Ishikawa (cell line): ENCODE measurements around the gene ARRDC1.

Source experiments
- CEBPB ChIP-seq: IDR thresholded peaks from 2 replicates; pipeline ENCODE4 v1.6.1; 2012
- NFIC ChIP-seq: IDR thresholded peaks from 2 replicates; pipeline ENCODE4 v1.6.1; 2012
- TAF1 ChIP-seq: IDR thresholded peaks from 2 replicates; pipeline ENCODE4 v1.6.1; 2012; ENCODE audit warnings: low read depth, mild to moderate bottlenecking
- TEAD4 ChIP-seq: IDR thresholded peaks from 2 replicates; pipeline ENCODE4 v1.6.1; 2012
- TF ChIP-seq, protein P1 (sequence below): IDR thresholded peaks from 2 replicates; pipeline ENCODE4 v1.6.1; 2012
- TF ChIP-seq, protein P2 (sequence below): IDR thresholded peaks from 2 replicates; pipeline ENCODE4 v1.6.1; 2012
- TF ChIP-seq, protein P3 (sequence below): IDR thresholded peaks from 2 replicates; pipeline ENCODE4 v1.6.1; 2012; ENCODE audit warnings: low read depth, mild to moderate bottlenecking

DNA sequence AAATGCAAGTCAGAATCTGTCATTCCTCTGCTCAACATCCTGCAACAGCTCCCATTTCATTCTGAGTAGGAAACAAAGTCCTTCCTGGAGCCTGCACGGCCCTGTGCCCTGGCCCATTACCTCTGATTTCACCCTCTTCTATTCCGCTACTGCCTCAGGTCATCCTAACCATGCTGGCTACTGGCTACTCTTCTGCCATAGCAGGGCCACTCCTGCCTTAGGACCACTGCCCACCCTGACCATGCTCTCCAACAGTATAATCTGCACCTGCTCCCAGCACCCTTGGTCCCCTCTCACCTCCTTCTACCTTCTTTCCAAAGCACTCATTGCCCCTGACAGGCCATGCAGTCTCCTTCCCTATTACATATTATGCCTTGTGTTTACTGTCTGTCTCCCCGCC is 34.9 kb upstream of the ARRDC1 start:
- TF ChIP-seq, protein P1, sequence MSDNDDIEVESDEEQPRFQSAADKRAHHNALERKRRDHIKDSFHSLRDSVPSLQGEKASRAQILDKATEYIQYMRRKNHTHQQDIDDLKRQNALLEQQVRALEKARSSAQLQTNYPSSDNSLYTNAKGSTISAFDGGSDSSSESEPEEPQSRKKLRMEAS: no peak
- TF ChIP-seq TEAD4 (no peak), NFIC (no peak), CEBPB (no peak), TAF1 (no peak)
- TF ChIP-seq, protein P2, sequence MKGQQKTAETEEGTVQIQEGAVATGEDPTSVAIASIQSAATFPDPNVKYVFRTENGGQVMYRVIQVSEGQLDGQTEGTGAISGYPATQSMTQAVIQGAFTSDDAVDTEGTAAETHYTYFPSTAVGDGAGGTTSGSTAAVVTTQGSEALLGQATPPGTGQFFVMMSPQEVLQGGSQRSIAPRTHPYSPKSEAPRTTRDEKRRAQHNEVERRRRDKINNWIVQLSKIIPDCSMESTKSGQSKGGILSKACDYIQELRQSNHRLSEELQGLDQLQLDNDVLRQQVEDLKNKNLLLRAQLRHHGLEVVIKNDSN: no peak
- TF ChIP-seq, protein P3, sequence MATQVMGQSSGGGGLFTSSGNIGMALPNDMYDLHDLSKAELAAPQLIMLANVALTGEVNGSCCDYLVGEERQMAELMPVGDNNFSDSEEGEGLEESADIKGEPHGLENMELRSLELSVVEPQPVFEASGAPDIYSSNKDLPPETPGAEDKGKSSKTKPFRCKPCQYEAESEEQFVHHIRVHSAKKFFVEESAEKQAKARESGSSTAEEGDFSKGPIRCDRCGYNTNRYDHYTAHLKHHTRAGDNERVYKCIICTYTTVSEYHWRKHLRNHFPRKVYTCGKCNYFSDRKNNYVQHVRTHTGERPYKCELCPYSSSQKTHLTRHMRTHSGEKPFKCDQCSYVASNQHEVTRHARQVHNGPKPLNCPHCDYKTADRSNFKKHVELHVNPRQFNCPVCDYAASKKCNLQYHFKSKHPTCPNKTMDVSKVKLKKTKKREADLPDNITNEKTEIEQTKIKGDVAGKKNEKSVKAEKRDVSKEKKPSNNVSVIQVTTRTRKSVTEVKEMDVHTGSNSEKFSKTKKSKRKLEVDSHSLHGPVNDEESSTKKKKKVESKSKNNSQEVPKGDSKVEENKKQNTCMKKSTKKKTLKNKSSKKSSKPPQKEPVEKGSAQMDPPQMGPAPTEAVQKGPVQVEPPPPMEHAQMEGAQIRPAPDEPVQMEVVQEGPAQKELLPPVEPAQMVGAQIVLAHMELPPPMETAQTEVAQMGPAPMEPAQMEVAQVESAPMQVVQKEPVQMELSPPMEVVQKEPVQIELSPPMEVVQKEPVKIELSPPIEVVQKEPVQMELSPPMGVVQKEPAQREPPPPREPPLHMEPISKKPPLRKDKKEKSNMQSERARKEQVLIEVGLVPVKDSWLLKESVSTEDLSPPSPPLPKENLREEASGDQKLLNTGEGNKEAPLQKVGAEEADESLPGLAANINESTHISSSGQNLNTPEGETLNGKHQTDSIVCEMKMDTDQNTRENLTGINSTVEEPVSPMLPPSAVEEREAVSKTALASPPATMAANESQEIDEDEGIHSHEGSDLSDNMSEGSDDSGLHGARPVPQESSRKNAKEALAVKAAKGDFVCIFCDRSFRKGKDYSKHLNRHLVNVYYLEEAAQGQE: no peak
